ENCODE data around the gene TCF7L1.
A peak's percentile ranks its signal among the peaks of the same experiment; 100 is the strongest.

The TCF7L1 gene

GRCh38 chr2:85354286-85355072 is 221.3 kb downstream of the TCF7L1 start, which contains the start of the genes ELMOD3 and RETSAT:
Gene ELMOD3 (plus strand): TSS chr2:85354769. CDS start chr2:85357199, 2,430 bp downstream.
Gene RETSAT (minus strand): TSS chr2:85354528. CDS start chr2:85354507, 21 bp downstream.
- TF ChIP-seq, protein P1, sequence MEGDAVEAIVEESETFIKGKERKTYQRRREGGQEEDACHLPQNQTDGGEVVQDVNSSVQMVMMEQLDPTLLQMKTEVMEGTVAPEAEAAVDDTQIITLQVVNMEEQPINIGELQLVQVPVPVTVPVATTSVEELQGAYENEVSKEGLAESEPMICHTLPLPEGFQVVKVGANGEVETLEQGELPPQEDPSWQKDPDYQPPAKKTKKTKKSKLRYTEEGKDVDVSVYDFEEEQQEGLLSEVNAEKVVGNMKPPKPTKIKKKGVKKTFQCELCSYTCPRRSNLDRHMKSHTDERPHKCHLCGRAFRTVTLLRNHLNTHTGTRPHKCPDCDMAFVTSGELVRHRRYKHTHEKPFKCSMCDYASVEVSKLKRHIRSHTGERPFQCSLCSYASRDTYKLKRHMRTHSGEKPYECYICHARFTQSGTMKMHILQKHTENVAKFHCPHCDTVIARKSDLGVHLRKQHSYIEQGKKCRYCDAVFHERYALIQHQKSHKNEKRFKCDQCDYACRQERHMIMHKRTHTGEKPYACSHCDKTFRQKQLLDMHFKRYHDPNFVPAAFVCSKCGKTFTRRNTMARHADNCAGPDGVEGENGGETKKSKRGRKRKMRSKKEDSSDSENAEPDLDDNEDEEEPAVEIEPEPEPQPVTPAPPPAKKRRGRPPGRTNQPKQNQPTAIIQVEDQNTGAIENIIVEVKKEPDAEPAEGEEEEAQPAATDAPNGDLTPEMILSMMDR (IDR thresholded peaks at IDR 0.05; ENCODE audit: low read depth, low read length): no peak
- TF ChIP-seq MYC (IDR thresholded peaks at IDR 0.05; ENCODE audit: low read depth, low read length) (peak; percentile 30; the same call in 1 of the 2 replicates), MAX (IDR thresholded peaks at IDR 0.05; ENCODE audit: low read depth, low read length) (no peak; the same call in 1 of the 2 replicates), POLR2A (IDR thresholded peaks at IDR 0.05; ENCODE audit: extremely low read depth, insufficient read length) (peak; percentile 87)
- peak within 1 kb of the TSS; percentile 96 for H3K4me3 ChIP-seq (ENCODE audit: low read depth, low read length)
- DNase-seq (ENCODE audit: low read depth): peak; percentile 99

DNA sequence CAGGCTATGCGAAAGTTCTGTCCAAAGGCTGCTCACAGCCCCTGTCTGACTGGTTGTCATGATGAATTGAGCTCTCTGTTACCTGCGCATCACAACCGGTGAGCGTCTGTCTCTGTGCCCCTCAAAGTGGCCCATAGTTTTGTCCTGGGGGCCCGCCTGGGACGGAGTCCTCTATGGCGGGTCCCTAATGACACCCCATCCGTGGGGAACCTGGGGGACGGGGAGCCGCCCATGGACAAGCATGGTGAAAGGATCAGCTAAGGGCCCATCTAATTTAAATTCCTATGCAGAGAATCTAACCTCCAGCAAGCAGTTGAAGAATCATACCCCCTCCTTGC is 221.8 kb downstream of the TCF7L1 start:
- TF ChIP-seq MYC (IDR thresholded peaks at IDR 0.05; ENCODE audit: low read depth, low read length): no peak
- TF ChIP-seq MAX (IDR thresholded peaks at IDR 0.05; ENCODE audit: low read depth, low read length): no peak
- TF ChIP-seq, protein P1 (IDR thresholded peaks at IDR 0.05; ENCODE audit: low read depth, low read length): no peak
- no peak for TF ChIP-seq POLR2A (IDR thresholded peaks at IDR 0.05; ENCODE audit: extremely low read depth, insufficient read length)

DNA sequence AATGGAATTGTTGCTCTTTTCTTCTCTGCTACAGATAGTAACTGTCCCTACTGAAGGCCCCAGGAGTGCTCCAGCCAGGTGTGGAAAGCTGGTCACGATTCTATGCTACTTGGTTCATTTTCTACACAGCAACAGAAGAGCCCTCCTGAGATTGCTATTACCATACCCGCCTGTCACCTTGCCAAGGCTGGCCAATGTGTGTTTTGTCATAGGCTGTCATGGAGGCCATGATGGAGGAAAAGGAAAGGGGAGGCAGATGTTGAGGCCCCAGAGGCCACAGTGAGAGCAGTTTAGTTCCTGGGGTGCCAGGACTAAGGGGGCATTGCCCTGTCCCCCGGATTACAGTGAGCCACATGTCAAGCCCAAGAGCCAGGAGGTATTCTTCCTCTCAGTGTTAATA is 222.3 kb downstream of the TCF7L1 start:
- H3K4me3 ChIP-seq (ENCODE audit: low read depth, low read length): peak overlapping the region; percentile 96
- DNase-seq (ENCODE audit: low read depth): no peak
- TF ChIP-seq MAX (IDR thresholded peaks at IDR 0.05; ENCODE audit: low read depth, low read length) (no peak), MYC (IDR thresholded peaks at IDR 0.05; ENCODE audit: low read depth, low read length) (no peak), POLR2A (IDR thresholded peaks at IDR 0.05; ENCODE audit: extremely low read depth, insufficient read length) (no peak)
- TF ChIP-seq, protein P1 (IDR thresholded peaks at IDR 0.05; ENCODE audit: low read depth, low read length): no peak

More for the DNA sequence above, 221.8 kb downstream of the TCF7L1 start:
- peak overlapping the region; percentile 96 for H3K4me3 ChIP-seq (ENCODE audit: low read depth, low read length)
- DNase-seq (ENCODE audit: low read depth): no peak

DNA sequence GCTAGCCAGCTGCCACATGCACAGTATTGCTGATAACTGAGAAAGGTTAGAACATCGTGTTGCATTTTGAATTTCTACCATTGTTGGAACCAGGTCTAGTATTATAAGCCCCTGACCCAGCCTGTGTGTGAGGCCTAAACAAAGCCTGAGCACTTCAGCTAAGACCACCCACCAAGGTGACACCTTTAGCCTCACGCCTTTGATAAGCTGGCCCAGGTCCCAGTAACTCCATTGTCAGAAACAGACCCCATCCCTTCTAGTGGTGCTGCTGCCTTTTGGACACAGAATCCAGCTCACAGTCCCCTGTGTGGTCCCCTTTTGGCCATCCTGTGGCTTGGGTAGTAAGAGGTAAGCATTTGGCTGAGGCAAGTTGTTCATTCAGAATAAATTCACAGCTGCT is 223.0 kb downstream of the TCF7L1 start:
- H3K4me3 ChIP-seq (ENCODE audit: low read depth, low read length): no peak overlapping the region
- DNase-seq (ENCODE audit: low read depth): no peak

DNA sequence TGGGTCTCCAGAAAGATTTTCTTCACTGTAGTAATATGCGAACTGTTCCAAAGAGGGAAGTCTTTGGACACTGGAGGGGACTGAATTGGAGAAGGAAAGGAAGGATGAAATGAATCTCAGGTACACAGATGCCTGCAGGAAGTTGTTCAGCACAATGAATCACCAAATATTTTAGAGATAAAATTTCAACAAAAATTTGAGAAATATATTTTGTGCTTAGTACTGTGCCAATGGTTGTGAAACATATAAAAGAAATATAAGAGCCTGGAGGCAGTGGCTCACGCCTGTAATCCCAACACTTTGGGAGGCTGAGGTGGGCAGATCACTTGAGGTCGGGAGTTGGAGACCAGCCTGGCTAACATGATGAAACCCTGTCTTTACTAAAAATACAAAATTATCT is 224.5 kb downstream of the TCF7L1 start:
- no peak for TF ChIP-seq MAX (IDR thresholded peaks at IDR 0.05; ENCODE audit: low read depth, low read length)
- TF ChIP-seq, protein P1 (IDR thresholded peaks at IDR 0.05; ENCODE audit: low read depth, low read length): no peak
- TF ChIP-seq POLR2A (IDR thresholded peaks at IDR 0.05; ENCODE audit: extremely low read depth, insufficient read length): no peak
- no peak for TF ChIP-seq MYC (IDR thresholded peaks at IDR 0.05; ENCODE audit: low read depth, low read length)
- no peak overlapping the region for H3K4me3 ChIP-seq (ENCODE audit: low read depth, low read length)
- no peak for DNase-seq (ENCODE audit: low read depth)

More for the DNA sequence above, 223.0 kb downstream of the TCF7L1 start:
- TF ChIP-seq MAX (IDR thresholded peaks at IDR 0.05; ENCODE audit: low read depth, low read length) (no peak), MYC (IDR thresholded peaks at IDR 0.05; ENCODE audit: low read depth, low read length) (no peak), POLR2A (IDR thresholded peaks at IDR 0.05; ENCODE audit: extremely low read depth, insufficient read length) (no peak)
- TF ChIP-seq, protein P1 (IDR thresholded peaks at IDR 0.05; ENCODE audit: low read depth, low read length): no peak

All from NB4 (cell line).